HCT116 (cell line): ENCODE data around the gene TAF9B. TPM values are rescaled to one million over a fixed set of nuclear protein-coding genes. Genes with fewer than 3 reads are reported as not detected.

Source experiments
- ATAC-seq: fragments of 200-7000 bp; cut with Tn5 transposase; 2 replicates; pipeline ENCODE4 v1.9.1; 2020; ENCODE audit warnings: mild to moderate bottlenecking, moderate library complexity
- BruUV-seq: library from RNA; stranded (reverse); fragments of 400-500 nt; replicated peaks from 2 replicates; lab custom pipeline; 2021; lab: Mats Ljungman, UMichigan
- CTCF ChIA-PET: fragments of 300-600 bp; sonication (Branson Sonifier 250); formaldehyde crosslinking; loops from one replicate; lab custom pipeline; 2021; ENCODE audit warnings: antibody characterized with exemption; lab: Charles Lee
- POLR2A ChIA-PET: fragments of 300-600, 350-600 bp; sonication (Branson Sonifier 250); formaldehyde crosslinking; loops from one replicate; lab custom pipeline; 2021; ENCODE audit warnings: antibody characterized with exemption; lab: Charles Lee
- RAD21 ChIA-PET, 2 experiments: fragments of 300-600 bp; sonication (Branson Sonifier 250); formaldehyde crosslinking; loops; one replicate each; lab custom pipeline; 2023; ENCODE audit warnings: low total read pairs in 2 of 2; ENCODE audit not compliant: uncharacterized antibody in 2 of 2, unreplicated experiment in 2 of 2, low non-redundant PET in 1 of 2; lab: Charles Lee
- DNase-seq: peaks from one replicate; pipeline ENCODE4 v3.0.0-alpha.2; 2010; ENCODE audit warnings: low read depth, low spot score
- H2AFZ ChIP-seq: fragments of 200-600 bp; shearing (Covaris generic), sonication (generic); 2 replicates; pipeline ENCODE4 v1.6.1; 2017; ENCODE audit warnings: low read depth, mixed run types, mixed read lengths, antibody characterized with exemption, low read length; ENCODE audit not compliant: poor library complexity, severe bottlenecking
- H3K27ac ChIP-seq: 2 replicates; pipeline ENCODE4 v1.5.1; 2012; ENCODE audit warnings: low read depth, low read length
- H3K27me3 ChIP-seq: fragments of 200-600 bp; sonication (generic); 2 replicates; pipeline ENCODE4 v1.6.1; 2016; ENCODE audit warnings: mixed run types, low read length, mixed read lengths; ENCODE audit not compliant: insufficient read depth
- H3K36me3 ChIP-seq, 2 experiments: fragments of 200-500 bp in 1 of 2; fragments of 200-600 bp in 1 of 2; sonication (Bioruptor generic) in 1 of 2; sonication (generic) in 1 of 2; 2 replicates each; pipeline versions ENCODE4 v1.5.1 to v1.6.1; 2014 to 2016; ENCODE audit warnings: low read length in 2 of 2, inconsistent platforms in 1 of 2, mixed read lengths in 1 of 2, mixed run types in 1 of 2; ENCODE audit not compliant: insufficient read depth in 2 of 2, control insufficient read depth in 1 of 2
- H3K4me1 ChIP-seq, 2 experiments: fragments of 200-600 bp in 1 of 2; sonication (generic) in 1 of 2; 2 replicates each; pipeline versions ENCODE4 v1.5.1 to v1.6.1; 2012 to 2017; ENCODE audit warnings: low read length in 2 of 2, inconsistent platforms in 1 of 2, mild to moderate bottlenecking in 1 of 2, mixed read lengths in 1 of 2, mixed run types in 1 of 2, moderate library complexity in 1 of 2; ENCODE audit not compliant: insufficient read depth in 2 of 2, control insufficient read depth in 1 of 2
- H3K4me2 ChIP-seq: fragments of 200-600 bp; sonication (generic); 2 replicates; pipeline ENCODE4 v1.6.1; 2017; ENCODE audit warnings: mixed run types, low read length, mixed read lengths
- H3K4me3 ChIP-seq, 2 experiments: fragments of 200-600 bp in 1 of 2; sonication (generic) in 1 of 2; replicated peaks in 1 of 2; 2 replicates each; pipeline ENCODE4 v1.5.1; 2011 to 2016; ENCODE audit warnings: low read length in 2 of 2, control low read depth in 1 of 2, low read depth in 1 of 2, mild to moderate bottlenecking in 1 of 2, mixed read lengths in 1 of 2, mixed run types in 1 of 2
- H3K79me2 ChIP-seq: fragments of 200-600 bp; sonication (generic); 2 replicates; pipeline ENCODE4 v1.6.1; 2017; ENCODE audit warnings: mild to moderate bottlenecking, mixed run types, low read length, moderate library complexity, mixed read lengths; ENCODE audit not compliant: insufficient read depth
- H3K9ac ChIP-seq: fragments of 200-600 bp; sonication (generic); 2 replicates; pipeline ENCODE4 v1.6.1; 2016; ENCODE audit warnings: low read length, mixed read lengths
- H3K9me2 ChIP-seq: fragments of 200-600 bp; sonication (generic), shearing (Covaris generic); 2 replicates; pipeline ENCODE4 v1.6.1; 2017; ENCODE audit warnings: mixed run types, mild to moderate bottlenecking, moderate library complexity; ENCODE audit not compliant: insufficient read depth
- H3K9me3 ChIP-seq, 2 experiments: fragments of 200-500 bp in 1 of 2; fragments of 200-600 bp in 1 of 2; sonication (Bioruptor generic) in 1 of 2; sonication (generic) in 1 of 2; 2 replicates each; pipeline ENCODE4 v1.6.1; 2014 to 2017; ENCODE audit warnings: low read length in 2 of 2, mixed read lengths in 2 of 2, inconsistent platforms in 1 of 2, low read depth in 1 of 2, mild to moderate bottlenecking in 1 of 2, mixed run types in 1 of 2, moderate library complexity in 1 of 2; ENCODE audit not compliant: control insufficient read depth in 1 of 2, insufficient read depth in 1 of 2
- H4K20me1 ChIP-seq: fragments of 200-600 bp; sonication (generic), shearing (Covaris generic); 2 replicates; pipeline ENCODE4 v1.6.1; 2017; ENCODE audit warnings: mixed run types, mild to moderate bottlenecking, moderate library complexity; ENCODE audit not compliant: insufficient read depth
- CBX3 ChIP-seq: IDR thresholded peaks from 2 replicates; pipeline ENCODE4 v1.6.1; 2012; ENCODE audit warnings: low read depth
- CEBPB ChIP-seq: IDR thresholded peaks from 2 replicates; pipeline ENCODE4 v1.6.1; 2012; ENCODE audit warnings: low read depth
- EGR1 ChIP-seq: IDR thresholded peaks from 2 replicates; pipeline ENCODE4 v1.6.1; 2012; ENCODE audit warnings: low read depth
- ELF1 ChIP-seq: IDR thresholded peaks from 2 replicates; pipeline ENCODE4 v1.6.1; 2012; ENCODE audit warnings: low read depth, borderline replicate concordance
- EZH2 ChIP-seq: fragments of 200-600 bp; sonication (generic); IDR thresholded peaks from 2 replicates; pipeline ENCODE4 v1.6.1; 2017; ENCODE audit warnings: antibody characterized with exemption, mixed run types
- JUND ChIP-seq: IDR thresholded peaks from 2 replicates; pipeline ENCODE4 v1.6.1; 2012
- POLR2A ChIP-seq: IDR thresholded peaks from 2 replicates; pipeline ENCODE4 v1.7.0; 2011; ENCODE audit warnings: borderline replicate concordance; ENCODE audit not compliant: insufficient read depth, insufficient read length; ENCODE audit errors: extremely low read depth
- POLR2AphosphoS5 ChIP-seq: IDR thresholded peaks from 2 replicates; pipeline ENCODE4 v1.6.1; 2011; ENCODE audit warnings: mild to moderate bottlenecking, low read depth, low read length, moderate library complexity
- RAD21 ChIP-seq: IDR thresholded peaks from 2 replicates; pipeline ENCODE4 v1.6.1; 2012; ENCODE audit warnings: low read depth, mild to moderate bottlenecking
- SP1 ChIP-seq: IDR thresholded peaks from 2 replicates; pipeline ENCODE4 v1.6.1; 2012; ENCODE audit warnings: low read depth
- TCF7L2 ChIP-seq: IDR thresholded peaks from 2 replicates; pipeline ENCODE4 v1.7.0; 2011; ENCODE audit warnings: borderline replicate concordance, inconsistent platforms; ENCODE audit not compliant: insufficient read depth, insufficient read length; ENCODE audit errors: extremely low read depth
- YY1 ChIP-seq: IDR thresholded peaks from 2 replicates; pipeline ENCODE4 v1.6.1; 2011; ENCODE audit warnings: low read length, low read depth, moderate library complexity, mild to moderate bottlenecking; ENCODE audit not compliant: insufficient replicate concordance; ENCODE audit errors: extremely low read depth
- ZFX ChIP-seq: fragments of 450-650 bp; IDR thresholded peaks from 2 replicates; pipeline ENCODE4 v1.6.1; 2017
- ZNF274 ChIP-seq: fragments of 200-500 bp; sonication (Bioruptor generic); IDR thresholded peaks from 2 replicates; pipeline ENCODE4 v1.6.1; 2014; ENCODE audit warnings: mild to moderate bottlenecking, low read depth, low read length, inconsistent platforms
- intact Hi-C: fragments of 100-400 bp; cut with micrococcal nuclease; formaldehyde crosslinking; loops from 2 replicates; pipeline ENCODE4 v1.10.0; 2022
- total RNA-seq: library from RNA; stranded (reverse); gene quantifications from one replicate; pipeline ENCODE4 v1.2.1, GENCODE V29; 2021; ENCODE audit not compliant: unreplicated experiment
- TF ChIP-seq, protein P1 (sequence below): IDR thresholded peaks from 2 replicates; pipeline ENCODE4 v1.6.1; 2012
- TF ChIP-seq, protein P2 (sequence below): IDR thresholded peaks from 2 replicates; pipeline ENCODE4 v1.6.1; 2012; ENCODE audit warnings: low read depth
- TF ChIP-seq, protein P3 (sequence below), 3 experiments: fragments of 200-600 bp in 1 of 3; sonication (generic) in 1 of 3; IDR thresholded peaks in 2 of 3; conservative IDR thresholded peaks in 1 of 3; 2 replicates each; pipeline ENCODE4 v1.5.1; 2012 to 2017; ENCODE audit warnings: low read depth in 2 of 3, low read length in 2 of 3, antibody characterized with exemption in 1 of 3, borderline replicate concordance in 1 of 3, control low read depth in 1 of 3, mild to moderate bottlenecking in 1 of 3, mixed read lengths in 1 of 3, mixed run types in 1 of 3, moderate library complexity in 1 of 3; ENCODE audit not compliant: insufficient read depth in 1 of 3

The TAF9B gene
- total RNA-seq, 1 experiment from 2014 or later, result 16.2 TPM

DNA sequence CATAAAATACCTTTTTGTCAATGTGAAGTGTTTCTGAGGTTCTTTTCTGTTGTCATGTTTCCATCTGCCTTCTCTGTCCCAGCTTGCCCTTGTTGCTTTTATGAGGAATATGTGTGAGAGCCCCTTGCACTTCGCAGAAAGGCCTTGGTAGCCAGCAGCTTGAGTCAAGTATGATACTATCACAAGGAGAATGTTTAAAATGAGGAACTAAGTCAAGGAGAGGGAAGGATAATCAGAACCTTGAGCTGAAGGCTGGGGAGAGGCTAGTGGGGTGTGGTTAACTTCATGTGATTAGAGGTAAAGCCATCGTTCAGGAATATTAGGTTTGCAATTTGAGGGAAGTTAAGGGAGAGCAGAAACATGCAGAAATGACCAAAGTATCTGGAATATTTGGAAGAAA is 22.7 kb downstream of the TAF9B start:
- no peak overlapping the region for H3K4me3 ChIP-seq
- H4K20me1 ChIP-seq, result peaks cover 16% of the 10 kb centered on the region; the same call in 1 of the 2 replicates
- H3K36me3 ChIP-seq, result peaks cover 46 to 50% of the 10 kb centered on the region in 2 experiments
- H3K79me2 ChIP-seq, result peaks cover 98% of the 10 kb centered on the region
- no peaks in the 10 kb centered on the region for H3K9me2 ChIP-seq
- no peak overlapping the region for H3K4me2 ChIP-seq
- no peak overlapping the region for H2AFZ ChIP-seq
- intact Hi-C loops, result no loop called here
- ATAC-seq, result no peak
- no peak overlapping the region for H3K9ac ChIP-seq
- RAD21 ChIA-PET, result no interaction called here
- no peaks in the 10 kb centered on the region for H3K27me3 ChIP-seq
- H3K4me1 ChIP-seq, result no peaks in the 10 kb centered on the region
- H3K9me3 ChIP-seq, result no peaks in the 10 kb centered on the region
- POLR2A ChIA-PET, result no interaction called here
- H3K27ac ChIP-seq, result no peak overlapping the region
- TF ChIP-seq POLR2AphosphoS5 (no peak), RAD21 (no peak), ZFX (no peak), EGR1 (no peak)
- TF ChIP-seq, all 23 proteins: peak for 0
- no peak for DNase-seq
- no TSS peak for BruUV-seq
- CTCF ChIA-PET, result no interaction called here

DNA sequence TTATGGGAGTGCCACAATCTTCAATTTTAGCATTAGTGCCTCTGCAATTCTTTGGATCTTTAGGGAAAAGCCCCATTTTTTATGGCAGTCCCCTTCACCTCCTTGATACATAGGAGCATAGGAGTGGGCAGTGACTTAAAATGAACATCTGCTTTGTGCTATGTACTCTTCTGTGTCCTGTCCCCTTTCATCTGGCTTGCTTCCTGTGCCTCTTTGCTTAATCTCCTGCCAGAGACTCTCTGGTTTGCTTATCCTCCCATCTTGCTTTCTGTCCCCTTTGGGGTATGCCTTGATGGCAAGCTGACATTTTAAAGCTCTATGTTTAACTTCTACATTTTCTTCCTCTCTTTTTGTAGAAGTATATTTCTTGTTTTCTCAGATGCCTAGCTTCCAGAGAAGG is 23.1 kb downstream of the TAF9B start:
- intact Hi-C loops, result no loop called here
- peaks cover 98% of the 10 kb centered on the region for H3K79me2 ChIP-seq
- TF ChIP-seq CEBPB, result no peak
- no peak for TF ChIP-seq EZH2
- no peak for TF ChIP-seq ZNF274
- no peak for TF ChIP-seq CBX3
- TF ChIP-seq RAD21, result no peak
- TF ChIP-seq ZFX, result no peak
- no peak for TF ChIP-seq TCF7L2
- TF ChIP-seq ELF1, result no peak
- TF ChIP-seq YY1, result no peak
- TF ChIP-seq EGR1, result no peak
- TF ChIP-seq POLR2A, result no peak
- no peak for TF ChIP-seq SP1
- TF ChIP-seq, protein P1, sequence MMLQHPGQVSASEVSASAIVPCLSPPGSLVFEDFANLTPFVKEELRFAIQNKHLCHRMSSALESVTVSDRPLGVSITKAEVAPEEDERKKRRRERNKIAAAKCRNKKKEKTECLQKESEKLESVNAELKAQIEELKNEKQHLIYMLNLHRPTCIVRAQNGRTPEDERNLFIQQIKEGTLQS, result no peak
- no peak for TF ChIP-seq JUND
- TF ChIP-seq, protein P2, sequence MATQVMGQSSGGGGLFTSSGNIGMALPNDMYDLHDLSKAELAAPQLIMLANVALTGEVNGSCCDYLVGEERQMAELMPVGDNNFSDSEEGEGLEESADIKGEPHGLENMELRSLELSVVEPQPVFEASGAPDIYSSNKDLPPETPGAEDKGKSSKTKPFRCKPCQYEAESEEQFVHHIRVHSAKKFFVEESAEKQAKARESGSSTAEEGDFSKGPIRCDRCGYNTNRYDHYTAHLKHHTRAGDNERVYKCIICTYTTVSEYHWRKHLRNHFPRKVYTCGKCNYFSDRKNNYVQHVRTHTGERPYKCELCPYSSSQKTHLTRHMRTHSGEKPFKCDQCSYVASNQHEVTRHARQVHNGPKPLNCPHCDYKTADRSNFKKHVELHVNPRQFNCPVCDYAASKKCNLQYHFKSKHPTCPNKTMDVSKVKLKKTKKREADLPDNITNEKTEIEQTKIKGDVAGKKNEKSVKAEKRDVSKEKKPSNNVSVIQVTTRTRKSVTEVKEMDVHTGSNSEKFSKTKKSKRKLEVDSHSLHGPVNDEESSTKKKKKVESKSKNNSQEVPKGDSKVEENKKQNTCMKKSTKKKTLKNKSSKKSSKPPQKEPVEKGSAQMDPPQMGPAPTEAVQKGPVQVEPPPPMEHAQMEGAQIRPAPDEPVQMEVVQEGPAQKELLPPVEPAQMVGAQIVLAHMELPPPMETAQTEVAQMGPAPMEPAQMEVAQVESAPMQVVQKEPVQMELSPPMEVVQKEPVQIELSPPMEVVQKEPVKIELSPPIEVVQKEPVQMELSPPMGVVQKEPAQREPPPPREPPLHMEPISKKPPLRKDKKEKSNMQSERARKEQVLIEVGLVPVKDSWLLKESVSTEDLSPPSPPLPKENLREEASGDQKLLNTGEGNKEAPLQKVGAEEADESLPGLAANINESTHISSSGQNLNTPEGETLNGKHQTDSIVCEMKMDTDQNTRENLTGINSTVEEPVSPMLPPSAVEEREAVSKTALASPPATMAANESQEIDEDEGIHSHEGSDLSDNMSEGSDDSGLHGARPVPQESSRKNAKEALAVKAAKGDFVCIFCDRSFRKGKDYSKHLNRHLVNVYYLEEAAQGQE, result no peak
- TF ChIP-seq, protein P3, sequence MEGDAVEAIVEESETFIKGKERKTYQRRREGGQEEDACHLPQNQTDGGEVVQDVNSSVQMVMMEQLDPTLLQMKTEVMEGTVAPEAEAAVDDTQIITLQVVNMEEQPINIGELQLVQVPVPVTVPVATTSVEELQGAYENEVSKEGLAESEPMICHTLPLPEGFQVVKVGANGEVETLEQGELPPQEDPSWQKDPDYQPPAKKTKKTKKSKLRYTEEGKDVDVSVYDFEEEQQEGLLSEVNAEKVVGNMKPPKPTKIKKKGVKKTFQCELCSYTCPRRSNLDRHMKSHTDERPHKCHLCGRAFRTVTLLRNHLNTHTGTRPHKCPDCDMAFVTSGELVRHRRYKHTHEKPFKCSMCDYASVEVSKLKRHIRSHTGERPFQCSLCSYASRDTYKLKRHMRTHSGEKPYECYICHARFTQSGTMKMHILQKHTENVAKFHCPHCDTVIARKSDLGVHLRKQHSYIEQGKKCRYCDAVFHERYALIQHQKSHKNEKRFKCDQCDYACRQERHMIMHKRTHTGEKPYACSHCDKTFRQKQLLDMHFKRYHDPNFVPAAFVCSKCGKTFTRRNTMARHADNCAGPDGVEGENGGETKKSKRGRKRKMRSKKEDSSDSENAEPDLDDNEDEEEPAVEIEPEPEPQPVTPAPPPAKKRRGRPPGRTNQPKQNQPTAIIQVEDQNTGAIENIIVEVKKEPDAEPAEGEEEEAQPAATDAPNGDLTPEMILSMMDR (IDR thresholded peaks at IDR 0.05 in 2 of 3, conservative IDR thresholded peaks at IDR 0.05 in 1 of 3; ENCODE audit: borderline replicate concordance in 1 of 3, insufficient read depth in 1 of 3, low read depth in 2 of 3, low read length in 2 of 3), result no peak
- no peak overlapping the region for H3K27ac ChIP-seq
- DNase-seq (no peak), ATAC-seq (no peak)
- H3K9me3 ChIP-seq, result no peaks in the 10 kb centered on the region
- H3K4me1 ChIP-seq, result no peaks in the 10 kb centered on the region
- RAD21 ChIA-PET, result no interaction called here
- no peak overlapping the region for H3K4me2 ChIP-seq
- POLR2A ChIA-PET, result no interaction called here
- no peak overlapping the region for H3K4me3 ChIP-seq
- no peaks in the 10 kb centered on the region for H3K27me3 ChIP-seq
- H3K9ac ChIP-seq, result no peak overlapping the region
- no peaks in the 10 kb centered on the region for H3K9me2 ChIP-seq
- H2AFZ ChIP-seq, result no peak overlapping the region
- CTCF ChIA-PET, result no interaction called here
- H3K36me3 ChIP-seq, result peaks cover 45 to 51% of the 10 kb centered on the region in 2 experiments
- peaks cover 12% of the 10 kb centered on the region; the same call in 1 of the 2 replicates for H4K20me1 ChIP-seq
- no TSS peak for BruUV-seq
